ENCODE results near the gene SLC25A11.

Gene SLC25A11

GRCh38 chr17:4939796-4940554, at the start of gene SLC25A11, which contains the start of gene RNF167:
TSS of gene SLC25A11 (minus strand) at chr17:4940046. CDS start at chr17:4939910, 136 bp downstream.
TSS of gene RNF167 (plus strand) at chr17:4940268. CDS start at chr17:4940910, 642 bp downstream.
- peaks cover 6% of the 10 kb centered on the region for H3K4me1 ChIP-seq (ENCODE audit: control insufficient read depth, insufficient read depth, low read length)
- H3K9me3 ChIP-seq (ENCODE audit: control insufficient read depth, insufficient read depth, low read length) = no peaks in the 10 kb centered on the region
- no CpG with 5 or more reads among the region's 72 CpGs for WGBS (ENCODE audit: insufficient coverage, insufficient read length)
- H3K27me3 ChIP-seq (ENCODE audit: control insufficient read depth, insufficient read depth, low read length) = no peaks in the 10 kb centered on the region
- H3K36me3 ChIP-seq (ENCODE audit: control insufficient read depth, insufficient read depth, low read length) = peaks cover 19% of the 10 kb centered on the region; the same call in 1 of the 2 replicates
- peak; percentile 93 for DNase-seq (ENCODE audit: low read depth, low spot score)
- H3K27ac ChIP-seq (ENCODE audit: low read length) = no peak within 1 kb of the TSS
- peak within 1 kb of the TSS; percentile 68 for H3K4me3 ChIP-seq (ENCODE audit: low read length)

GRCh38 chr17:4987767-4988567, 48.1 kb upstream of the SLC25A11 start:
- WGBS (ENCODE audit: insufficient coverage, insufficient read length) = no CpG with 5 or more reads among the region's 30 CpGs

DNA sequence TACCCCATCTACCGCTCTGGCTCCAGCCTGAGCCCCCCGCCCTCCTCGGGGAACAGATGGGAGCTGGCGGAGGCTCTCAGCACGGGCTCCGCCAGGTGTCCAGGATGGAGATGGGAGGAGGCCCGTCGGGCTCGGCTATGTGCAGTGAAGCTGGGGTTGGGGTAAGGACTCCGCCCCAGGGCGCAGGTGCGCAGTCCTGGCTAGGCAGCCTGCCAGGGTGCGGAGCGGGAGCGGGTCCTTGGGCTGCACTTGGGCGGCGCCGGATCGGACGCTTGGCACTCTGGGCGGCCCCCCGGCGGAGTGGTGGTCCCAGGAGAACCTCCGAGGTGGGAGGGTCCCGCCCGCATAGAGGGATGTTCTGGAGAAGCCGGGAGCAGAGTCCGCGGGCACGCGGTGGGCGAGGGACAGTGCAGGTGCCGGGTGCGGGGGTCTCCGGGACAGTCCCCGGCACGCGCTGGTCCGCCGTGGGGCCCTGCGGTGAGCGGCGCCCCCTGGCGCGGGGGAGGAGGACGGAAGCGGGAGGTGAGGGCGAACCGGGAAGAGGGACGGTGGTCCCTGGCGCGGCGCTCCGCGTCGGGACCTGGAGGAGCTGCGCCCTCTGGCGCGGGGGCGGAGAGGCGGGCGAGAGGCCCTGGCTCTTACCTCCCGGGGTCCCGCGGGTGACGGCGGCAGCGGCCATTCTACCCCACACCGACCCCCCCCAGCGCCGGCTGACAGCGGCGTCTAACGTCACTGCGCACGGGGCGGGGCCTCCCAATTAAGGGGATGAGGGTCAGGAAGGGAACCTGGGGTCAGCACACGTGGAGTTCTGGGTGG, 47.3 kb upstream of the SLC25A11 start, which contains the start of gene CAMTA2:
CAMTA2 (minus strand) TSS at position 725 of the 816 bp plus-strand sequence. CDS start 1,453 bp downstream, outside the sequence.
- no peaks in the 10 kb centered on the region for H3K4me1 ChIP-seq (ENCODE audit: control insufficient read depth, insufficient read depth, low read length)
- peak within 1 kb of the TSS; percentile 74; the same call in 1 of the 2 replicates for H3K4me3 ChIP-seq (ENCODE audit: low read length)
- no peaks in the 10 kb centered on the region for H3K9me3 ChIP-seq (ENCODE audit: control insufficient read depth, insufficient read depth, low read length)
- DNase-seq (ENCODE audit: low read depth, low spot score) = no peak
- no peak within 1 kb of the TSS for H3K27ac ChIP-seq (ENCODE audit: low read length)
- no peaks in the 10 kb centered on the region for H3K27me3 ChIP-seq (ENCODE audit: control insufficient read depth, insufficient read depth, low read length)
- whole genome bisulfite sequencing (ENCODE audit: insufficient coverage, insufficient read length) = no CpG with 5 or more reads among the region's 78 CpGs
- no peaks in the 10 kb centered on the region for H3K36me3 ChIP-seq (ENCODE audit: control insufficient read depth, insufficient read depth, low read length)

More at GRCh38 chr17:4987767-4988567, 48.1 kb upstream of the SLC25A11 start:
- Histone ChIP-seq H3K9me3 (ENCODE audit: control insufficient read depth, insufficient read depth, low read length) (no peaks in the 10 kb centered on the region), H3K4me1 (ENCODE audit: control insufficient read depth, insufficient read depth, low read length) (no peaks in the 10 kb centered on the region), H3K27me3 (ENCODE audit: control insufficient read depth, insufficient read depth, low read length) (no peaks in the 10 kb centered on the region), H3K36me3 (ENCODE audit: control insufficient read depth, insufficient read depth, low read length) (no peaks in the 10 kb centered on the region), H3K27ac (ENCODE audit: low read length) (no peak overlapping the region), H3K4me3 (ENCODE audit: low read length) (peak overlapping the region; percentile 74; the same call in 1 of the 2 replicates)
- no peak for DNase-seq (ENCODE audit: low read depth, low spot score)

- WGBS (ENCODE audit: insufficient coverage, insufficient read length) = no CpG with 5 or more reads among the region's 5 CpGs
- H3K27ac ChIP-seq (ENCODE audit: low read length) = no peak overlapping the region
- H3K27me3 ChIP-seq (ENCODE audit: control insufficient read depth, insufficient read depth, low read length) = no peaks in the 10 kb centered on the region
- no peaks in the 10 kb centered on the region for H3K4me1 ChIP-seq (ENCODE audit: control insufficient read depth, insufficient read depth, low read length)
- no peaks in the 10 kb centered on the region for H3K9me3 ChIP-seq (ENCODE audit: control insufficient read depth, insufficient read depth, low read length)
- no peaks in the 10 kb centered on the region for H3K36me3 ChIP-seq (ENCODE audit: control insufficient read depth, insufficient read depth, low read length)
- DNase-seq (ENCODE audit: low read depth, low spot score) = no peak
- peak overlapping the region; percentile 74; the same call in 1 of the 2 replicates for H3K4me3 ChIP-seq (ENCODE audit: low read length)
Measured at GRCh38 chr17:4986403-4986802, 46.6 kb upstream of the SLC25A11 start.

DNA sequence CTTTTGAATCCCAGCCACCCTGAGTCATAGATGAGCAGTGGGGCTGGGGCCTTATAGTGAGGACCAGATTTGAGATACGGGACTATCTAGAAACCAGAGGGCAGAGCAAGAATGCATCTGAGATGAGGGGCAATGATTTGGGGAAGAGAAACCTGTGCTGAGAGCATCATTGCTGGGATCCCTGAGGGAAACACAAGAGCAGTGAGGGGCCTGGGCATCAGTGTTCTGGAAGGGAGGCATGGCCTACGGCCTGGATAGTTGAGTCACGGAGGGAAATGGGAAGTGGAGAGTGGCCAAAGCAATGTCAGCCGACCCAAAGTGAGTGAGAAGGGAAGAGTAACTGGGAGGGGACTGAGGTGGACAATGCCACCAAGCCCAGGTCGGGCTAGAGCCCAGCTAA, 42.5 kb upstream of the SLC25A11 start:
- Histone ChIP-seq H3K27me3 (ENCODE audit: control insufficient read depth, insufficient read depth, low read length) (no peaks in the 10 kb centered on the region), H3K9me3 (ENCODE audit: control insufficient read depth, insufficient read depth, low read length) (no peaks in the 10 kb centered on the region), H3K27ac (ENCODE audit: low read length) (no peak overlapping the region), H3K4me1 (ENCODE audit: control insufficient read depth, insufficient read depth, low read length) (no peaks in the 10 kb centered on the region), H3K4me3 (ENCODE audit: low read length) (no peak overlapping the region), H3K36me3 (ENCODE audit: control insufficient read depth, insufficient read depth, low read length) (no peaks in the 10 kb centered on the region)
- WGBS (ENCODE audit: insufficient coverage, insufficient read length) = no CpG with 5 or more reads among the region's 5 CpGs
- no peak for DNase-seq (ENCODE audit: low read depth, low spot score)

DNA sequence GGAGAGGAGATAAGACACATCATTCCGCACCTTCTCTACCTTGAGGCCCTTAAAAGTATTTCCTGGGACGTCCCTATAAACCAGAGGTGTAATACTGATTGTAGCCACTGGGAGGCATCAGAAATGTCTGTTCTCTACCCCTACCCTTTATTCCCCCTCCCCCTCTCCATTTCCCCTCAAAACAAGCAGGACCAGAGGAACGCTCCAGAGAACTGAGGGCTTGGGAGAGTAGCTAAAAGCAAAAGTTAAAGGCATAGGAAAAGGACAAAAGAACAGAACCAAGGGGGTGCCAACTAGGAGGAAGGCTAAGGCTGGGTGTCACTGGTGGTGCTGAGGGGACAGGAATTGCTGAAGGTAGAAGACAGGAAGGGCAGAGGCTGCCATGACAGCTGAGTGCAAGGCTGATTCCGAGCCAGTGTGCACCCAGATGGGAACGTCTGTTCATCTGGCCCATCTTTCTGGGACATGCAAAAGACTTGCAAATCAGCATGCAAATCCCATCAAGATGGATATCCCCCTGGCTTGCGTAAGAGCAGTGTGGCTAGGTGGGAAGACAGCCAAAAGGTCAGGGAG, 40.9 kb upstream of the SLC25A11 start:
- H3K9me3 ChIP-seq (ENCODE audit: control insufficient read depth, insufficient read depth, low read length) = no peaks in the 10 kb centered on the region
- no CpG with 5 or more reads among the region's 6 CpGs for WGBS (ENCODE audit: insufficient coverage, insufficient read length)
- H3K4me1 ChIP-seq (ENCODE audit: control insufficient read depth, insufficient read depth, low read length) = no peaks in the 10 kb centered on the region
- no peaks in the 10 kb centered on the region for H3K36me3 ChIP-seq (ENCODE audit: control insufficient read depth, insufficient read depth, low read length)
- no peak overlapping the region for H3K4me3 ChIP-seq (ENCODE audit: low read length)
- no peak overlapping the region for H3K27ac ChIP-seq (ENCODE audit: low read length)
- no peaks in the 10 kb centered on the region for H3K27me3 ChIP-seq (ENCODE audit: control insufficient read depth, insufficient read depth, low read length)
- DNase-seq (ENCODE audit: low read depth, low spot score) = no peak

- Histone ChIP-seq H3K9me3 (ENCODE audit: control insufficient read depth, insufficient read depth, low read length) (no peaks in the 10 kb centered on the region), H3K27me3 (ENCODE audit: control insufficient read depth, insufficient read depth, low read length) (no peaks in the 10 kb centered on the region; the same call in 1 of the 2 replicates), H3K27ac (ENCODE audit: low read length) (no peak overlapping the region), H3K4me1 (ENCODE audit: control insufficient read depth, insufficient read depth, low read length) (no peaks in the 10 kb centered on the region), H3K4me3 (ENCODE audit: low read length) (no peak overlapping the region), H3K36me3 (ENCODE audit: control insufficient read depth, insufficient read depth, low read length) (no peaks in the 10 kb centered on the region)
- DNase-seq (ENCODE audit: low read depth, low spot score) = no peak
Measured at GRCh38 chr17:4978726-4979125, 38.9 kb upstream of the SLC25A11 start.

DNA sequence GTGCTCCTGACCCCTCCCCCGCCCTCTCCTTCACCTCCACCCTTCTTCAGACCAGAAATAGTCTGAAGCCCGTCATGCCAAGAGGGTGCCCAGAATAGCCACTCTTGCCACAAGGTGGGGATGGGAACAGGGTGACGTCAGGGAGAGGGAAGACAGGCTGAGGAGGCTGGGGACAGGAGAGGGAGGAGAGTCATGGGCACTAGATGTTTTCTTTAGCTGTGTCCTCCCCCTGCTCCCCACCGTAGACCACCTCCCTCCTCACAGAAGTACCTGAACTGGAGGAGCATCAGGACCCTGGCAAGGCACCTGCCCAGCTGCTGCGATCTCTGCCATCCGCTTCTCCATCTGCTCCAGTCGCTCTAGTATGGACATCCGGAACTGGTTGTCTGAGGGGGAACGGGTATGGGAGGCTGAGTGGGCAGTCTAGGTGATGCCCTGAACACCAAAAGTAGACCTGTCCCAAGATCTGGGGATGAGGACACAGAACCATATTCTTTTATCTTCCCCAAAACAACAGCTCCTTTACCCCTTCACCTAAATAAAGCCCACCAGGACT, 34.3 kb upstream of the SLC25A11 start:
- Histone ChIP-seq H3K4me3 (ENCODE audit: low read length) (no peak overlapping the region), H3K36me3 (ENCODE audit: control insufficient read depth, insufficient read depth, low read length) (0 out of 2 replicates have a peak, but pooled peaks cover 5% of the 10 kb centered on the region), H3K4me1 (ENCODE audit: control insufficient read depth, insufficient read depth, low read length) (0 out of 2 replicates have a peak, but pooled peaks cover 2% of the 10 kb centered on the region), H3K27me3 (ENCODE audit: control insufficient read depth, insufficient read depth, low read length) (no peaks in the 10 kb centered on the region; the same call in 1 of the 2 replicates), H3K27ac (ENCODE audit: low read length) (no peak overlapping the region), H3K9me3 (ENCODE audit: control insufficient read depth, insufficient read depth, low read length) (no peaks in the 10 kb centered on the region)
- DNase-seq (ENCODE audit: low read depth, low spot score) = no peak
- no CpG with 5 or more reads among the region's 9 CpGs for WGBS (ENCODE audit: insufficient coverage, insufficient read length)

DNA sequence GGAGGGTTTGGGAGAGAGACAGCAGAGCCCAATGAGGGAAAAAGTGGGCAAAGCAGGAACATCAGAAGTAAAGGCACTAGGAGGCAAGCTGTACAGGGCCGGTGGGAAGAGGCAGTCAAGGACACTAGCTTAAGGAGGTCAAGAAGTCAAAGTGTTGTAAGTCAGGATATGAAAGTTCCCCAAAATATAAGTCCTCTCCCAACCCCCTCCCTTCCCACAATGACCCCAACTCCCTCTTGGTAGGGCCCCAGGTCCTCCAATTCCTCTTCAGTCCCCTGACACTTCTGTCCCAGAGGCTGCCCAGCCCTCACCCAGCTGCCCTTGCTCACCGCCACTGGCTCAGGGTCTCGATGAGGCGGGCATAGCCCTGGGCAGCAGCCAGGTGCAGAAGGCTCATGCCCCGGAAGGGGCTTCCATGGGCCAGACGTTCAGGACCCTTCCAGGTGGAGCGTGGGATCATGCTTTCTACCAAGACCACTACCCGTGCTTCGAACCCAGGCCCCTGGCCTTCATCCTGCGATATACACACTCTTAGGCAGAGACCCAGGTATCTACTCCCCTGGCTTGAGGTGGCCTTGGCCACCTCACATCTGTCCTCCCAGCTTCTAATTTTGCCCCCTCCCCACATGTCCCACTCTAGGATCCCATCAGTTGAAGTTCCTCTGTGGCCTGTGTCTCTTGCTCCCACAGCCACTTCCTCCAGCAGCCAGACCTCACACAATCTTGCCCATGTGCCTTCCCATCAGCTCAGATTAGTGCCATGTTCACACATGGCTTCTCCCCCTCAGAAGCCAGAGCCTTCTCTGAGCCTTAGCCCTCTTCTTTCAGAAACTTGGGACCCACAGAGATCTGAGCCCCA, 33.6 kb upstream of the SLC25A11 start:
- H3K27me3 ChIP-seq (ENCODE audit: control insufficient read depth, insufficient read depth, low read length) = no peaks in the 10 kb centered on the region; the same call in 1 of the 2 replicates

More for the DNA sequence above, 33.6 kb upstream of the SLC25A11 start:
- DNase-seq (ENCODE audit: low read depth, low spot score) = no peak
- Histone ChIP-seq H3K36me3 (ENCODE audit: control insufficient read depth, insufficient read depth, low read length) (0 out of 2 replicates have a peak, but pooled peaks cover 5% of the 10 kb centered on the region), H3K4me1 (ENCODE audit: control insufficient read depth, insufficient read depth, low read length) (0 out of 2 replicates have a peak, but pooled peaks cover 2% of the 10 kb centered on the region), H3K9me3 (ENCODE audit: control insufficient read depth, insufficient read depth, low read length) (no peaks in the 10 kb centered on the region), H3K4me3 (ENCODE audit: low read length) (no peak overlapping the region), H3K27ac (ENCODE audit: low read length) (no peak overlapping the region)
- WGBS (ENCODE audit: insufficient coverage, insufficient read length) = no CpG with 5 or more reads among the region's 10 CpGs

Data from iPS DF 6.9 (cell line).